Right lobe of liver (tissue), 6 donors: ENCODE data around the gene MPIG6B. TPM values are rescaled to one million over a fixed set of nuclear protein-coding genes. Genes with fewer than 3 reads are reported as not detected.

Source experiments
- ATAC-seq, 4 donors: fragments of 200-7000 bp; cut with Tn5 transposase; one replicate each; pipeline ENCODE4 v1.9.1; 2020; ENCODE audit warnings: mild to moderate bottlenecking in 4 of 4, moderate library complexity in 4 of 4
- DNase-seq, 3 donors: peaks; one replicate each; pipeline ENCODE4 v3.0.0-alpha.2; 2020
- H3K27ac ChIP-seq, 3 donors: fragments of 200-600 bp; one replicate each; pipeline ENCODE4 v1.8.0; 2022
- H3K27me3 ChIP-seq, 2 donors: fragments of 200-600 bp; one replicate each; pipeline ENCODE4 v1.8.0; 2022
- H3K36me3 ChIP-seq, 4 donors: fragments of 200-600 bp; sonication (generic) in 1 of 4; one replicate each; pipeline versions ENCODE4 v1.5.1 to v1.8.0; 2017 to 2022; ENCODE audit warnings: control low read depth in 1 of 4
- H3K4me1 ChIP-seq, 4 donors: fragments of 200-600 bp; sonication (generic) in 1 of 4; one replicate each; pipeline versions ENCODE4 v1.5.1 to v1.8.0; 2017 to 2022; ENCODE audit warnings: control low read depth in 1 of 4
- H3K4me3 ChIP-seq, 3 donors: fragments of 200-600 bp; one replicate each; pipeline ENCODE4 v1.8.0; 2022
- H3K9me3 ChIP-seq, 4 donors: fragments of 200-600 bp; sonication (generic) in 1 of 4; one replicate each; pipeline versions ENCODE4 v1.5.1 to v1.8.0; 2017 to 2022; ENCODE audit warnings: control low read depth in 1 of 4
- POLR2A ChIP-seq: fragments of 450-650 bp; IDR thresholded peaks from one replicate; pipeline ENCODE4 v1.6.1; 2017; ENCODE audit warnings: antibody characterized with exemption, mild to moderate bottlenecking
- WGBS: methylation state at CpG from one replicate; pipeline ENCODE4 v1.1.6; 2018; ENCODE audit warnings: low coverage, low lambda C conversion rate; ENCODE audit not compliant: insufficient coverage; ENCODE audit errors: missing lambda C conversion rate; 5-methylcytosine and 5-hydroxymethylcytosine counted together
- intact Hi-C, 2 donors: fragments of 100-400 bp; cut with DNase I; formaldehyde crosslinking; loops; one replicate each; pipeline versions ENCODE4 v1.11.2 to v1.14.1; 2022
- total RNA-seq, 6 experiments: library from RNA; depleted of rRNA in 2 of 6; stranded (reverse); fragments of >200 nt in 2 of 6; fragmentation: NEBNext Ultra II Directional in 3 of 6; extraction: Animal tissue kit (Norgen Biotek cat#: 25700) in 3 of 6; gene quantifications; one replicate each; pipeline versions ENCODE4 v1.1.0 to v1.2.4, GENCODE V29; 2016 to 2023
- TF ChIP-seq, protein P1 (sequence below), 4 donors: fragments of 200-600 bp in 3 of 4; fragments of 450-650 bp in 1 of 4; IDR thresholded peaks; one replicate each; pipeline versions ENCODE4 v1.5.1 to v1.8.0; 2016 to 2022; ENCODE audit warnings: antibody characterized with exemption in 4 of 4, mild to moderate bottlenecking in 2 of 4
- donor health status: DM: no; HTN: yes; CAD: no.
- donor health status: DM: no; HTN: no; CAD: no.
- donor health status: DM: no; HTN: no; CAD: no.
- donor health status: DM: no; HTN: yes; CAD: no.
- donor health status: DM: no; HTN: yes; CAD: no.

MPIG6B gene
- total RNA-seq, 6 experiments from 2014 or later = 0.33 to 0.56 TPM; not detected in 4

DNA sequence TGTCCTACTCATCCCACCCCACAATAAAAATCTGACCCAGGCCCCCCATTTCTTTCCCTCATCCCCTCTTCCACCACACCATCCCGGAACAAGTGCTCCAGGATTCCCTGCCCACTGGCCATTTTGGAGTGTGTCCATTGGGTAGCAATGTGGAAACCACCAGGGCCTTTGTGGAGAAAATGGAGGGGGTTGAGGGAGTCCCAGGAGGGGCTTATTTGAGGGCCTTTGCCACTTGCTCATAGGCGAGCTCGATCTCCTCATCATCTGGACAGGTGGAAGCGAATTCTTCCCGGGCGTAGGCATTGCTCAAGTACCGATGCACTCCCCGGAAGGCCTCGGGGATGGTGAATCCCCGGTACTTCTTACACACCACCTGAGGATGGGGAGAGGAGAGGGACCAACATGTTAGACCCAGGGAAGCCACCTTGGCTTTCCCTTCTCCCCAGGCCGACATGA is 7.5 kb downstream of the MPIG6B start:
- H3K4me3 ChIP-seq = peak overlapping the region in 1 of 3 donors; percentile 68
- H3K36me3 ChIP-seq = peaks cover 8 to 39% (median 15%) of the 10 kb centered on the region in 4 donors
- peak overlapping the region in 2 of 3 donors; percentile 81 to 85 for H3K27ac ChIP-seq
- intact Hi-C loops = no loop called here
- peak in 1 of 3 donors; percentile 48 for DNase-seq
- H3K9me3 ChIP-seq = no peaks in the 10 kb centered on the region
- 91% methylated on average over 9 of the region's 11 CpGs for WGBS
- no peaks in the 10 kb centered on the region for H3K27me3 ChIP-seq
- ATAC-seq = no peak
- H3K4me1 ChIP-seq = peaks cover 0 to 13% (median 2%) of the 10 kb centered on the region in 4 donors
- TF ChIP-seq POLR2A = no peak
- TF ChIP-seq, protein P1, sequence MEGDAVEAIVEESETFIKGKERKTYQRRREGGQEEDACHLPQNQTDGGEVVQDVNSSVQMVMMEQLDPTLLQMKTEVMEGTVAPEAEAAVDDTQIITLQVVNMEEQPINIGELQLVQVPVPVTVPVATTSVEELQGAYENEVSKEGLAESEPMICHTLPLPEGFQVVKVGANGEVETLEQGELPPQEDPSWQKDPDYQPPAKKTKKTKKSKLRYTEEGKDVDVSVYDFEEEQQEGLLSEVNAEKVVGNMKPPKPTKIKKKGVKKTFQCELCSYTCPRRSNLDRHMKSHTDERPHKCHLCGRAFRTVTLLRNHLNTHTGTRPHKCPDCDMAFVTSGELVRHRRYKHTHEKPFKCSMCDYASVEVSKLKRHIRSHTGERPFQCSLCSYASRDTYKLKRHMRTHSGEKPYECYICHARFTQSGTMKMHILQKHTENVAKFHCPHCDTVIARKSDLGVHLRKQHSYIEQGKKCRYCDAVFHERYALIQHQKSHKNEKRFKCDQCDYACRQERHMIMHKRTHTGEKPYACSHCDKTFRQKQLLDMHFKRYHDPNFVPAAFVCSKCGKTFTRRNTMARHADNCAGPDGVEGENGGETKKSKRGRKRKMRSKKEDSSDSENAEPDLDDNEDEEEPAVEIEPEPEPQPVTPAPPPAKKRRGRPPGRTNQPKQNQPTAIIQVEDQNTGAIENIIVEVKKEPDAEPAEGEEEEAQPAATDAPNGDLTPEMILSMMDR (IDR thresholded peaks at IDR 0.05) = no peak

DNA sequence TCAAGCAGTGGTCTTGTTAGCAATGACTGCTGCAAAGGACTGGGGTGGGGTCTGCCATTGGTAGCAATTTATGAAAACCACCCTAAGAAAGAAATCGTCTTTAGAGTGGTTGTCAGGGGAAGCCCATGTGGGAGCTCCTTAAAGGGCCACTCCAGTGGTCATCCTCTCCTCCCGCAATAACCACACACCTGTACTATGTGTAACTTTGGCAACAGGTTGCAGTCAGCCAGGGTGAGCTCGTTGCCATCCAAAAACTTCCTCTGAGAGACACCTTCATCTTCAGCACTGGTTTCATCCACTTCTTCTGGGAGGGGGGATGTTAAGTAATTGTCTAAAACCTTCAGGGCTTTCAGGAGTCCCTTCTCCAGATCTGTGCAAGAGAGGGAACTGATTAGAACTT is 8.9 kb downstream of the MPIG6B start:
- WGBS = 63% methylated on average over 1 of the region's 3 CpGs
- TF ChIP-seq POLR2A = no peak
- TF ChIP-seq, protein P1 (IDR thresholded peaks at IDR 0.05) = no peak
- H3K27ac ChIP-seq = peak overlapping the region in 2 of 3 donors; percentile 12 to 28
- H3K4me1 ChIP-seq = peaks cover 0 to 20% (median 5%) of the 10 kb centered on the region in 4 donors
- H3K9me3 ChIP-seq = no peaks in the 10 kb centered on the region
- ATAC-seq = no peak
- DNase-seq = no peak
- no peaks in the 10 kb centered on the region for H3K27me3 ChIP-seq
- intact Hi-C loops = no loop called here
- H3K4me3 ChIP-seq = no peak overlapping the region
- peaks cover 8 to 34% (median 15%) of the 10 kb centered on the region in 4 donors for H3K36me3 ChIP-seq

DNA sequence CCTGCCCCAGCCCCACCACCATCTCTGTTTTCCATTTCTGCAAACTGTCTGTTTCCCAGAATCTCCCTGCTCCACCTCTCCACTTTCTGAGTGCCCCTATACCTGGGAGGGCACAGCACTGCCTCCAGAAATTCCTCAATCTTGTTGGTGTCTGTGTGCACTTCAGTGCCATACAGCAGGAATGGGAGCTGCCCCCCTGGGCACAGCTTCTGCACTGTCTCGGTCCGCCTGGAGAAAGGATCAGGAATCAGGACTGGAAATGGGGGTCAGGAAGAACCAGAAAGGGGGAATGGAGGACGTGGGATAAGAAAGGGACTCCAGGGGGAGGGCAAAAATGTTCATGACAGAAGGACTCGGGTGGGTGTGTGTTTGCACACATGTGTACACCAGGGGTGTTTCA is 10.6 kb downstream of the MPIG6B start:
- Histone ChIP-seq H3K27ac (peak overlapping the region in 1 of 3 donors; percentile 97), H3K4me1 (peaks cover 0 to 36% (median 5%) of the 10 kb centered on the region in 4 donors), H3K27me3 (no peaks in the 10 kb centered on the region), H3K36me3 (peaks cover 8 to 34% (median 15%) of the 10 kb centered on the region in 4 donors), H3K4me3 (no peak overlapping the region), H3K9me3 (no peaks in the 10 kb centered on the region)
- intact Hi-C loops = no loop called here
- TF ChIP-seq, protein P1 (IDR thresholded peaks at IDR 0.05) = no peak
- WGBS = 93% methylated on average over 3 of the region's 4 CpGs
- no peak for DNase-seq
- ATAC-seq = no peak

DNA sequence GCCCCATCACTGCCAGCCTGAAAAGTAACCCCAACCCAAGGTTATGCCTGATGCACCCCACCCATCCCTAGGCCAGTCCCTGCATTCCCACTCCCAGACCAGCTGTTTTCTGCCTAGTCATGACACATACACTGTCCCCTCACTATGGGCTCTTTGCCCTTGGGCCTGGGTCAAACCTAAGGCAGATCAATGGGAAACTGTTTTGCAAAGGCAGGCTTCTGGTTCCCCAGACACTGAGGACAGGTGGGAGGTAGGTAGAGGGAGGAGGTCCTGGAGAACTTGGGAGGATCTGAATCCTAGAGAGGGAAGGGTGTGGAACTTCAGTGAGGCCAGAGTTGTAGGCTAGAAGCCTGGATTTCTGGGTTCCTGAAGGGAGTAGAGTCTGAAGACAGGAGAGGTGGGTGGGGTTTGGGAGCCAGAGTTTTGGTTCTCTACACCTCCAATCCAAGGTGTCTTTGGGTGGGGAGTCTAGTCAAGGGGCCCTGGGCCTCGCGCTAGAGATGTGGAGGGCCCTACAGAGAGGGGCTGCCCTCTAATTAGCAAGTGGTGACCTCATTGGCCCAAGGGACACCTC is 11.2 kb downstream of the MPIG6B start:
- no peaks in the 10 kb centered on the region for H3K27me3 ChIP-seq
- no peak for TF ChIP-seq POLR2A
- TF ChIP-seq, protein P1 (IDR thresholded peaks at IDR 0.05) = no peak
- peak overlapping the region; percentile 58 to 74 (median 71) for H3K4me3 ChIP-seq
- intact Hi-C loops = no loop called here
- WGBS = no CpG with 5 or more reads among the region's 2 CpGs
- H3K4me1 ChIP-seq = peaks cover 0 to 36% (median 5%) of the 10 kb centered on the region in 4 donors
- ATAC-seq (no peak), DNase-seq (peak in 1 of 3 donors; percentile 59)
- H3K9me3 ChIP-seq = no peaks in the 10 kb centered on the region
- H3K36me3 ChIP-seq = peaks cover 8 to 34% (median 15%) of the 10 kb centered on the region in 4 donors
- H3K27ac ChIP-seq = peak overlapping the region; percentile 68 to 97 (median 74)
